Immature natural killer cell (primary cell): Measurements from ENCODE around the gene LHFPL6. TPM values are rescaled to one million over a fixed set of nuclear protein-coding genes. Genes with fewer than 3 reads are reported as not detected.

ENCODE experiments used
- DNase-seq, 3 donors: peaks; one replicate each; pipeline ENCODE4 v3.0.0; 2022; ENCODE audit warnings: mixed read lengths in 1 of 3
- H3K27ac Mint-ChIP-seq, 6 donors: one replicate each; pipeline ENCODE4 v1.8.0; 2020; ENCODE audit warnings: mixed read lengths in 6 of 6, mild to moderate bottlenecking in 5 of 6, inconsistent platforms in 4 of 6, moderate library complexity in 3 of 6
- H3K27me3 Mint-ChIP-seq, 3 donors: one replicate each; pipeline ENCODE4 v1.8.0; 2020 to 2021; ENCODE audit warnings: low read depth in 3 of 3, mild to moderate bottlenecking in 3 of 3, mixed read lengths in 3 of 3, moderate library complexity in 3 of 3, inconsistent platforms in 1 of 3
- H3K36me3 Mint-ChIP-seq, 3 donors: one replicate each; pipeline ENCODE4 v1.8.0; 2020; ENCODE audit warnings: mixed read lengths in 3 of 3, inconsistent platforms in 2 of 3, mild to moderate bottlenecking in 2 of 3
- H3K4me1 Mint-ChIP-seq, 2 donors: one replicate each; pipeline ENCODE4 v1.8.0; 2020; ENCODE audit warnings: inconsistent platforms in 2 of 2, mild to moderate bottlenecking in 2 of 2, mixed read lengths in 2 of 2, moderate library complexity in 1 of 2
- H3K4me3 Mint-ChIP-seq, 5 donors: one replicate each; pipeline ENCODE4 v1.8.0; 2020; ENCODE audit warnings: mild to moderate bottlenecking in 5 of 5, mixed read lengths in 5 of 5, inconsistent platforms in 3 of 5, moderate library complexity in 3 of 5
- H3K9me3 Mint-ChIP-seq, 6 donors: one replicate each; pipeline ENCODE4 v1.8.0; 2020; ENCODE audit warnings: mild to moderate bottlenecking in 6 of 6, mixed read lengths in 6 of 6, inconsistent platforms in 4 of 6, moderate library complexity in 3 of 6
- polyA plus RNA-seq, 3 donors: library from polyadenylated mRNA; unstranded; fragments of 300-500 nt; fragmentation: Illumina TruSeq; gene quantifications; one replicate each; pipeline ENCODE4 v1.2.3, GENCODE V29; 2021

The LHFPL6 gene
- polyA plus RNA-seq, 3 donors from 2014 or later, result 0.52 to 1.3 TPM; not detected in 1

DNA sequence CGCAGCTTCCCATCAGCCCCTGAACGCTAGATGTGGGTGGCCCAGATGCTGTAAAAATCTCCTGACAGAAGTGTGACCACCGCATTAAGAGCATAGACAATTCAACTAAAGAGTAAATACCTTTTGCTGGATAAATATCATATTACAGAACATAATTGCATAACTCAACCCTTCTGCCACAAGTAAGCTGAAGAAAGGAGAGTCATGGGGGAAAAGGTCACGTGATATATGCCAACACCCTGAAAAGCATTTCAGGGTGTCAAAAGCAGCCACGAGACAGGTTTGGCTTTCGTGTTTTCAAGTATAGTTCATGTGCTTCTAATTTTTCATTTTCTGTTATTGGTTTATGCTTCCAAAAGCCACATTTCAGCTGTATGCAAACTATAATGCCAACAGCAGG lies 71.3 kb downstream of the LHFPL6 start:
- no peak overlapping the region for H3K4me3 Mint-ChIP-seq
- no peaks in the 10 kb centered on the region for H3K4me1 Mint-ChIP-seq
- no peaks in the 10 kb centered on the region for H3K36me3 Mint-ChIP-seq
- H3K9me3 Mint-ChIP-seq, result peaks cover 0 to 3% (median 0%) of the 10 kb centered on the region in 6 donors
- no peak overlapping the region for H3K27ac Mint-ChIP-seq
- no peak for DNase-seq
- peaks cover 0 to 7% (median 0%) of the 10 kb centered on the region in 3 donors for H3K27me3 Mint-ChIP-seq

DNA sequence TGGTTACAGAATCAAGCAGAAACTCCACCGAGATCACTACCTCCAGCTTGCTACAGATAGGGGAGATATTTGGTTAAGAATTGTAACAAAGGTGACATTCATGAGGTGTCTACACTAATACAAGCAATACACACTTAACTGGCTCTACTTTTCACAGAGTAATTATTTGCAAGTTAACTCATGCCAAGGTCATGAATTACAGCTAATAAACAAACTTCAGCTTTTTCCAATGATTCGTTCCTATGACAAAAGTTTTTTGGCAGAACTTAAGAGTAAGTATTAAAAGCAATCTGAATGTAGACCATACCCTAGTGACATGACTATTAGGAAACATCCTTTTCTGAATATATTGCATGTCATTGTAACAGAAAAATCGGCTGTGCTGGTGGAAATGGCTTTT lies 72.1 kb downstream of the LHFPL6 start:
- Mint-ChIP-seq H3K27ac (no peak overlapping the region), H3K9me3 (no peaks in the 10 kb centered on the region), H3K4me1 (no peaks in the 10 kb centered on the region), H3K36me3 (no peaks in the 10 kb centered on the region), H3K27me3 (peaks cover 0 to 7% (median 0%) of the 10 kb centered on the region in 3 donors), H3K4me3 (no peak overlapping the region)
- no peak for DNase-seq

GRCh38 chr13:39528661-39528980 lies 74.4 kb downstream of the LHFPL6 start:
- Mint-ChIP-seq H3K27ac (no peak overlapping the region), H3K9me3 (no peaks in the 10 kb centered on the region), H3K27me3 (peaks cover 0 to 7% (median 0%) of the 10 kb centered on the region in 3 donors), H3K36me3 (no peaks in the 10 kb centered on the region), H3K4me3 (no peak overlapping the region), H3K4me1 (no peaks in the 10 kb centered on the region)
- no peak for DNase-seq

DNA sequence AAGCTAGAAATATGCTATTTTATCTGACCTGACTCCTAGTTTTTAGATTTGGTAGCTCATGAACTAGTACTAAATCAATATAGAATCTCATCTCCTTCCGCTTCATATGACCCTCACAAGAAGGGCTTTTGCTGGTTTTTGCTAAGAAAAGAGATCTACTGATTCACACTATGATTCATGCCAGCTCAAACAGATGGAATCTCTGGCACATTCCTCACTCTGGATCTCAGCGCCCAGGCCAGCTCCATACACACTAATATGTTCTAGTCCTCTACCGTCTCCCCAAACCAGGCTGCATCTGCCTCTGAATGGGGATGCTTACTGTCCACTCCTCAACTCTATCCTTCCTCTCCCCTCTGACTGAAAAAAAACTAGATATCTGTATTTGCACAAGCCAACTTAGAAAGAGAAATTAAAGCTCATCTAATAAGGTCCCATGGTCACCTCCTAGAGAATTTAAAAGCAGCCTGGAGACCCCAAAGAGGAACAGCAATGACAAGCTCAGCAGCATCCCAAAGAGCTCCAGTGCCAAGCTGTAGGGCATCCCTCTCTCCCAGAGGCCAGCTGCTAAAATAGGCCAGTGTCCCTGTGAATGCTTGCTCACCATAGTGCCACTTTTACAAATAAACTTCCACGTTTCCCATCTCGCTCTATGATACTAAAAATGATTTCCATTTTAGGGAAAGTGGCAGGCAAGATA lies 74.9 kb downstream of the LHFPL6 start:
- no peaks in the 10 kb centered on the region for H3K4me1 Mint-ChIP-seq
- H3K27me3 Mint-ChIP-seq, result peaks cover 0 to 8% (median 0%) of the 10 kb centered on the region in 3 donors
- no peak for DNase-seq
- H3K36me3 Mint-ChIP-seq, result no peaks in the 10 kb centered on the region
- H3K9me3 Mint-ChIP-seq, result peaks cover 0 to 2% (median 0%) of the 10 kb centered on the region in 6 donors
- no peak overlapping the region for H3K27ac Mint-ChIP-seq
- no peak overlapping the region for H3K4me3 Mint-ChIP-seq

DNA sequence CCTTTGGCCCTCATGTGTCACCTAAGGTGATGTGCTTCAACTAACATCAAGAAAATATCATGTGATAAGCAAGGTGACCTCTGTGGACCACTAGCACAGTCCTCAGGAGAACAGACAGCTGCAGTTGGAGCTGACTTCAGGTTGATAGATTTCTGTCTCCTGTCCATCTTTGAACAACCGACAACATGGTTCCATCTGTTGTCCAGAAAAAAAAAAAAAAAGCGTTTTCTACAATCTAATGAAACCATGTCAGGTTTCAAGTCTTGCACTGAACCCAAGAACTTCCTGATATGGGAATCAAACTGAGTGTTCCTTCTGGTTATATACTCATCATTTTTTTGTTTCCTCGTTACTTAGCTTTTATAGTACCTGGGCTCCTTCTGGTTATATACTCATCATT lies 75.7 kb downstream of the LHFPL6 start:
- Mint-ChIP-seq H3K36me3 (no peaks in the 10 kb centered on the region), H3K27me3 (peaks cover 0 to 7% (median 0%) of the 10 kb centered on the region in 3 donors), H3K4me3 (no peak overlapping the region), H3K27ac (no peak overlapping the region), H3K9me3 (peaks cover 0 to 3% (median 0%) of the 10 kb centered on the region in 6 donors), H3K4me1 (no peaks in the 10 kb centered on the region)
- no peak for DNase-seq

GRCh38 chr13:39526499-39526898 lies 76.5 kb downstream of the LHFPL6 start:
- H3K27ac Mint-ChIP-seq, result no peak overlapping the region
- H3K4me1 Mint-ChIP-seq, result no peaks in the 10 kb centered on the region
- H3K9me3 Mint-ChIP-seq, result peaks cover 0 to 3% (median 0%) of the 10 kb centered on the region in 6 donors
- no peak overlapping the region for H3K4me3 Mint-ChIP-seq
- no peaks in the 10 kb centered on the region for H3K36me3 Mint-ChIP-seq
- DNase-seq, result no peak
- H3K27me3 Mint-ChIP-seq, result peaks cover 0 to 5% (median 0%) of the 10 kb centered on the region in 3 donors

GRCh38 chr13:39525506-39525905 lies 77.5 kb downstream of the LHFPL6 start:
- Mint-ChIP-seq H3K4me3 (no peak overlapping the region), H3K4me1 (no peaks in the 10 kb centered on the region), H3K9me3 (peaks cover 0 to 3% (median 0%) of the 10 kb centered on the region in 6 donors), H3K27ac (no peak overlapping the region), H3K27me3 (peaks cover 0 to 5% (median 0%) of the 10 kb centered on the region in 3 donors), H3K36me3 (no peaks in the 10 kb centered on the region)
- DNase-seq, result no peak

- Mint-ChIP-seq H3K9me3 (peaks cover 0 to 3% (median 0%) of the 10 kb centered on the region in 6 donors), H3K4me3 (no peak overlapping the region), H3K36me3 (no peaks in the 10 kb centered on the region), H3K27ac (no peak overlapping the region), H3K4me1 (no peaks in the 10 kb centered on the region), H3K27me3 (peaks cover 0 to 5% (median 0%) of the 10 kb centered on the region in 3 donors)
- no peak for DNase-seq
Observed at GRCh38 chr13:39524795-39525194, 78.2 kb downstream of the LHFPL6 start.

- no peak overlapping the region for H3K27ac Mint-ChIP-seq
- no peaks in the 10 kb centered on the region for H3K36me3 Mint-ChIP-seq
- no peak overlapping the region for H3K4me3 Mint-ChIP-seq
- no peaks in the 10 kb centered on the region for H3K4me1 Mint-ChIP-seq
- peaks cover 0 to 3% (median 0%) of the 10 kb centered on the region in 6 donors for H3K9me3 Mint-ChIP-seq
- H3K27me3 Mint-ChIP-seq, result peaks cover 0 to 2% (median 0%) of the 10 kb centered on the region in 3 donors
- DNase-seq, result no peak
Observed at GRCh38 chr13:39522329-39522728, 80.7 kb downstream of the LHFPL6 start.

GRCh38 chr13:39521701-39522100 lies 81.3 kb downstream of the LHFPL6 start:
- Mint-ChIP-seq H3K4me3 (no peak overlapping the region), H3K36me3 (no peaks in the 10 kb centered on the region), H3K4me1 (no peaks in the 10 kb centered on the region), H3K27ac (no peak overlapping the region), H3K9me3 (peaks cover 0 to 3% (median 0%) of the 10 kb centered on the region in 6 donors), H3K27me3 (peaks cover 0 to 2% (median 0%) of the 10 kb centered on the region in 3 donors)
- no peak for DNase-seq

- no peaks in the 10 kb centered on the region for H3K4me1 Mint-ChIP-seq
- peaks cover 0 to 6% (median 2%) of the 10 kb centered on the region in 3 donors for H3K27me3 Mint-ChIP-seq
- H3K4me3 Mint-ChIP-seq, result no peak overlapping the region
- no peaks in the 10 kb centered on the region for H3K36me3 Mint-ChIP-seq
- no peak for DNase-seq
- peaks cover 0 to 2% (median 0%) of the 10 kb centered on the region in 6 donors for H3K9me3 Mint-ChIP-seq
- no peak overlapping the region for H3K27ac Mint-ChIP-seq
Observed at GRCh38 chr13:39516096-39516495, 86.9 kb downstream of the LHFPL6 start.

DNA sequence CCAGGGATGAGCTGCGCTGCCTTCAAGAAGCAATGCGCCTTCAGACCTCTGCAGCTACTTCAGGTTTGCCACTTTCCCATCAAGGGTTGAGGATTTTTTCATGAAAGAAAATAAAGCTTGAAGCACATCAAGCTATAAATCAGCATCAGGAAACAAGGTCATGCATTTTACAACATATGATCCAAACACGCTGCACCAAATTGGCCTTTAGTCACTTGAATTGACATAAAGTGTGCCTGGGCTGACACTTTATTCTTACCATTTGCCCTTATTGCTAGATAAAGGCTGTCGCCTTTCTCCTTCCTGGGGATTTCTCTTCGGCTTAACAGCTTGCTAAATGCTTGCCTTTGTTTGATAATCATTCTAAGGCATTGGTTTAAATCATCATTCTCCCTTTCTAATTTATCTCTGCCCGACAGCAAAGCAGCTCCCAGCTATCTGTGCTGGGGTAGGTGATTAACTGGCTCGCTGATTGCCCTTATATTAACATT lies 87.7 kb downstream of the LHFPL6 start:
- no peaks in the 10 kb centered on the region for H3K36me3 Mint-ChIP-seq
- peaks cover 0 to 2% (median 0%) of the 10 kb centered on the region in 6 donors for H3K9me3 Mint-ChIP-seq
- H3K27ac Mint-ChIP-seq, result no peak overlapping the region
- DNase-seq, result no peak
- H3K4me1 Mint-ChIP-seq, result no peaks in the 10 kb centered on the region
- peaks cover 0 to 6% (median 2%) of the 10 kb centered on the region in 3 donors for H3K27me3 Mint-ChIP-seq
- H3K4me3 Mint-ChIP-seq, result no peak overlapping the region

DNA sequence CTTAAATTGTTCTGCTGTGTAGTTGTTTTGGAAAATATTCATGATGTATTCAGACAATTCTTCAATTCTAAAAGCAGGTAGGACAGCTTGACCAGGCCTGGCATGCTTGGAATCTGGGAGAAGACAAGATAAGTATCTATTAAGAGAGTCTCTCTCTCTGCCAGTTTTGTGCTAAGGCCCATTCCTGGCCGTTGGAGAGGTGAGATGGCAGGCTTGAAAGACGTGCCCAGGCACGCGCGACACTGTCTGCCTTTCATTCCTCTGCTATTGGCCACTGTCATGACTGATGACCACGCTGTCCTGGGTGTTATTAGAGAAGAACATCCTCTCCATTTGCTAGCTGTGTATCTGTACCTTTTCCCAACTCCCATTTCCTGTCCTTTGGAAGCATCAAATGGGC lies 90.3 kb downstream of the LHFPL6 start:
- Mint-ChIP-seq H3K4me1 (no peaks in the 10 kb centered on the region), H3K27ac (no peak overlapping the region), H3K9me3 (peaks cover 0 to 2% (median 0%) of the 10 kb centered on the region in 6 donors), H3K27me3 (peaks cover 2 to 8% (median 6%) of the 10 kb centered on the region in 3 donors), H3K4me3 (no peak overlapping the region), H3K36me3 (no peaks in the 10 kb centered on the region)
- no peak for DNase-seq

DNA sequence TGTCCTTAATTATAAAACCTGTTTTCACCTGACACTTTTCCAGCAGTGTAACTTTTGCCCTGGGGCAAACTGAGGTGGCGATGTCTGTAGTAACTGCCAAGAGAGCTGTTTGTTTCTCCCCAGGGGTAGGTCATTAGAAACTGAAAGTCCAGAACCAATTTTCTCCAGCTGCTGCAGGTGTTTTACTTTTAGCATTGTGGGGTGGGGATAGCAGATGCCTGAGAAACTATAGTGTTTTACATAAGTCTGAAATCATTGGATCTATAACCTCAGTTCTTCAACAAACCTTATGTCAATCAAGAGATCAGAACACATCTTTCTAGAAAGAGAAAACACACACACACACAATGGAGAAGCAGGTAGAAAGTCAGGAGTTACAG lies 92.7 kb downstream of the LHFPL6 start:
- Mint-ChIP-seq H3K27me3 (peaks cover 2 to 8% (median 6%) of the 10 kb centered on the region in 3 donors), H3K36me3 (no peaks in the 10 kb centered on the region), H3K4me1 (no peaks in the 10 kb centered on the region), H3K27ac (no peak overlapping the region), H3K9me3 (peaks cover 0 to 2% (median 0%) of the 10 kb centered on the region in 6 donors), H3K4me3 (no peak overlapping the region)
- no peak for DNase-seq
